Neural cell (in vitro differentiated cells): ENCODE results near the gene SETD6.

ENCODE experiments used
- CTCF ChIP-seq: fragments of 450-650 bp; IDR thresholded peaks from 2 replicates; pipeline ENCODE4 v1.5.1; 2014; ENCODE audit warnings: antibody characterized with exemption, mild to moderate bottlenecking, moderate library complexity; ENCODE audit not compliant: poor library complexity, severe bottlenecking
- EZH2 ChIP-seq: fragments of 200-600, 300-800 bp; shearing (Covaris generic), sonication (generic); IDR thresholded peaks from 2 replicates; pipeline ENCODE4 v1.6.1; 2014; ENCODE audit warnings: antibody characterized with exemption, low read length, borderline replicate concordance, mild to moderate bottlenecking; ENCODE audit not compliant: insufficient read depth, poor library complexity, severe bottlenecking
- MXI1 ChIP-seq: fragments of 450-650 bp; conservative IDR thresholded peaks from 2 replicates; pipeline ENCODE4 v1.6.1; 2014; ENCODE audit warnings: antibody characterized with exemption, mild to moderate bottlenecking; ENCODE audit not compliant: poor library complexity, severe bottlenecking
- POLR2AphosphoS5 ChIP-seq: IDR thresholded peaks from 2 replicates; pipeline ENCODE4 v1.6.1; 2012
- RAD21 ChIP-seq: fragments of 450-650 bp; conservative IDR thresholded peaks from 2 replicates; pipeline ENCODE4 v1.6.1; 2014; ENCODE audit warnings: antibody characterized with exemption, mild to moderate bottlenecking, moderate library complexity
- REST ChIP-seq: IDR thresholded peaks from 2 replicates; pipeline ENCODE4 v1.6.1; 2012; ENCODE audit warnings: borderline replicate concordance

- TF ChIP-seq MXI1 (no peak), POLR2AphosphoS5 (no peak), EZH2 (no peak), CTCF (no peak), REST (no peak), RAD21 (no peak)
These were observed 36.9 kb upstream of the SETD6 start for GRCh38 chr16:58478427-58478826.
